HEK293 (cell line): ENCODE data around the gene RDX.

ENCODE experiments used
- ATF2 ChIP-seq: fragments of 450-650 bp; formaldehyde crosslinking; IDR thresholded peaks from 2 replicates; pipeline ENCODE4 v1.5.1; 2016; ENCODE audit warnings: missing biosample characterization, missing genetic modification characterization, low read depth
- CTCF ChIP-seq: fragments of 450-650 bp; formaldehyde crosslinking; IDR thresholded peaks from 2 replicates; pipeline ENCODE4 v1.5.1; 2016; ENCODE audit warnings: missing biosample characterization, missing genetic modification characterization
- PRDM10 ChIP-seq: fragments of 450-650 bp; formaldehyde crosslinking; IDR thresholded peaks from 2 replicates; pipeline ENCODE4 v1.5.1; 2016; ENCODE audit warnings: missing biosample characterization, missing genetic modification characterization
- ZNF121 ChIP-seq: fragments of 450-650 bp; formaldehyde crosslinking; IDR thresholded peaks from 2 replicates; pipeline ENCODE4 v1.5.1; 2016; ENCODE audit warnings: missing biosample characterization, missing genetic modification characterization
- ZNF639 ChIP-seq: fragments of 450-650 bp; formaldehyde crosslinking; IDR thresholded peaks from 2 replicates; pipeline ENCODE4 v1.5.1; 2016; ENCODE audit warnings: missing biosample characterization, missing genetic modification characterization

- TF ChIP-seq CTCF (tag by site-specific recombination) (no peak), ATF2 (tag by site-specific recombination) (peak; percentile 84; the same call in 1 of the 2 replicates), ZNF639 (tag by site-specific recombination) (peak; percentile 92), PRDM10 (tag by site-specific recombination) (peak; percentile 56), ZNF121 (tag by site-specific recombination) (no peak; the same call in 1 of the 2 replicates)
Observed at GRCh38 chr11:110305169-110306018, 9.0 kb upstream of the RDX start.
